Endothelial cell of hepatic sinusoid (primary cell): ENCODE data around the gene FIBCD1.

Experiments
- in situ Hi-C: cut with HindIII; loops from 2 replicates; pipeline ENCODE4 v1.10.0; 2017; ENCODE audit warnings: low sequenced_read_pairs

The FIBCD1 gene

GRCh38 chr9:130912932-130913598 is 26.0 kb downstream of the FIBCD1 start:
- in situ Hi-C loops: loop anchor here (5.0 kb wide), 1 partner anchor 69 kb away; no protein-coding TSS in a partner anchor

GRCh38 chr9:130911254-130912049 is 27.6 kb downstream of the FIBCD1 start:
- in situ Hi-C loops: loop anchor here (5.0 kb wide), 1 partner anchor 71 kb away; no protein-coding TSS in a partner anchor

GRCh38 chr9:130910670-130911069 is 28.4 kb downstream of the FIBCD1 start:
- in situ Hi-C loops: loop anchor here (5.0 kb wide), 1 partner anchor 72 kb away; no protein-coding TSS in a partner anchor

GRCh38 chr9:130910041-130910440 is 29.0 kb downstream of the FIBCD1 start:
- in situ Hi-C loops: loop anchor here (5.0 kb wide), 1 partner anchor 72 kb away; no protein-coding TSS in a partner anchor

GRCh38 chr9:130908878-130909355 is 30.1 kb downstream of the FIBCD1 start:
- in situ Hi-C loops: no loop called here

- in situ Hi-C loops: no loop called here
Measured at GRCh38 chr9:130908146-130908877, 30.7 kb downstream of the FIBCD1 start.

GRCh38 chr9:130906735-130907416 is 32.2 kb downstream of the FIBCD1 start:
- in situ Hi-C loops: no loop called here

GRCh38 chr9:130905902-130906734 is 32.9 kb downstream of the FIBCD1 start:
- in situ Hi-C loops: no loop called here

GRCh38 chr9:130905125-130905901 is 33.7 kb downstream of the FIBCD1 start:
- in situ Hi-C loops: no loop called here

- in situ Hi-C loops: no loop called here
Measured at GRCh38 chr9:130904070-130905044, 34.7 kb downstream of the FIBCD1 start.

GRCh38 chr9:130903194-130904069 is 35.6 kb downstream of the FIBCD1 start:
- in situ Hi-C loops: no loop called here

- in situ Hi-C loops: no loop called here
Measured at GRCh38 chr9:130902204-130903185, 36.6 kb downstream of the FIBCD1 start.

GRCh38 chr9:130901498-130902203 is 37.4 kb downstream of the FIBCD1 start:
- in situ Hi-C loops: no loop called here

- in situ Hi-C loops: no loop called here
Measured at GRCh38 chr9:130900701-130901497, 38.1 kb downstream of the FIBCD1 start.
